GM19438 (cell line): ENCODE measurements around the gene CFAP77.

ENCODE experiments used
- ATAC-seq: cut with Tn5 transposase; IDR thresholded peaks from one replicate; pipeline ENCODE4 v1.9.1; 2021; ENCODE audit warnings: low read depth; ENCODE audit not compliant: unreplicated experiment

CFAP77 gene

DNA sequence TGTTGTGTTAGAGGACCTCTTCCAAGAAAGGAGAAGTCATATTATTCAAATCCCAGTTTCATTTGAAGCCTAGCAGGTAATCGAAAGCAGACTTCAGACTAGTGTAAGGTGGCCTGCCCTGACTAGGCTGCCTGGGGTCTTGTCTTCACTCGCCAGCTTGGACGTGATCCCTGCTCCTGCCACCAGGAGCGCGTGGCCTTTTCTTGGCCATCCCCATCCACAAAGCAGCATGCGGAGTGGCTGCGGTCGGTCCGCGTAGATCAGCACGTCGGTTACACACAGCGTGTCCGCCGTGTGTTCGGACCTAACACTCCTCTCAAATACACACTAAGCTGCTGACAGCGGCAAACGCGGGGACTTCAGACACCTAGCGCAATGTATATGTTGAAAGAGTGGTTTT, 37.3 kb downstream of the CFAP77 start:
- no peak for ATAC-seq

DNA sequence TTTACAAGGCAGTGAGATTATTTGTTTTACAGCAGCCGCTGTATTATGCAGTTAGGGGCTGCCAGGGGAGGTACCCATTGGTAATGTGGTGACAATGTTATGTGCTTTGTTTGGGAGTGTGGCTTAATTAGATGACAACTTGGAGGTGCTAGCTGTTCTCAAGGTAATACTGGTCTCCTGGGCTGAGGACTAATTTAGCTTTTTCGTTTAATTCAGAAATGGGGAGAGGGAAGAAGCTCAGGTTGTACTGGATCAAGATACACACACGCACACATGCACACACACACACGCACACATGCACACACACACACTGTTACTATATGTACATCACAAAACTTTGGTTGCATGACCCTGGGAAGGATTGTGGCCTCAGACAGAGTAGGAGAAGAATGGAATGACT, 37.9 kb downstream of the CFAP77 start:
- no peak for ATAC-seq

DNA sequence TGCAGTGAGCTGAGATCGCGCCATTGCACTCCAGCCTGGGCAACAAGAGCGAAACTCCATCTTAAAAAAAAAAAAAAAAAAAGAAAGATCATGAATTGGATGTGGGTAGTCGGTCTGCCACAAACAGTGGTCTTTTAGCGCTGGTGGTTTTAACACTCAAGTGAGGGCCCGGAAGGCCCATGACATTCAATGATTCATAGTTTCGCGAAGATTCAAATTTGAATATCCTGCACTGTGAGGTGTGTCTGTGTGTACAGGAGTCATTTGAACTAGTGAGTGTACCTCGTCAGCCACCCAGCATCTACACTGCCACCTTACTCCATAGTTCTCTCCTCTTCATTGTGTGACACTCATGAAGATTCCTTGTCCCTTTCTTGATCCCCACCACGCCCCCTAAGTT, 41.3 kb downstream of the CFAP77 start:
- ATAC-seq = no peak

DNA sequence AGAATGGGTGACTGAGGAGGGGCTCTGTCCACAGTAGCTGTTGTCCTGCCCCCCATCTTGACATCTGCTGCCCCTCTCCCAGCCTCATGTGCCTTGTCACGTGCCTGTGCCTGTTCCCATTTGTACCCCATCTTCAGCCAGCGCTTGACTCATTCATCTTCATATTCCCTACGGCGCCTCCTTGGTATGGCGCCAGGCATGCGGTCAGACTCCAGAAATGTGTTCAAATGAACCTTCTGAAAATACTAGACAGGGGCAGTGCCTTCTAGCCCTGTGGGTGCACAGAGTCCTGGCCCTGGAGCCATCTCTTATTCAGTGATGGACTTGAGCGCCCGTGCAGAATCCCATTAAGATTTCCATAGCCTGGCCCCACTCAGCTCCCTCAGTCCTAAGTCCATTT, 46.2 kb downstream of the CFAP77 start:
- ATAC-seq = no peak

DNA sequence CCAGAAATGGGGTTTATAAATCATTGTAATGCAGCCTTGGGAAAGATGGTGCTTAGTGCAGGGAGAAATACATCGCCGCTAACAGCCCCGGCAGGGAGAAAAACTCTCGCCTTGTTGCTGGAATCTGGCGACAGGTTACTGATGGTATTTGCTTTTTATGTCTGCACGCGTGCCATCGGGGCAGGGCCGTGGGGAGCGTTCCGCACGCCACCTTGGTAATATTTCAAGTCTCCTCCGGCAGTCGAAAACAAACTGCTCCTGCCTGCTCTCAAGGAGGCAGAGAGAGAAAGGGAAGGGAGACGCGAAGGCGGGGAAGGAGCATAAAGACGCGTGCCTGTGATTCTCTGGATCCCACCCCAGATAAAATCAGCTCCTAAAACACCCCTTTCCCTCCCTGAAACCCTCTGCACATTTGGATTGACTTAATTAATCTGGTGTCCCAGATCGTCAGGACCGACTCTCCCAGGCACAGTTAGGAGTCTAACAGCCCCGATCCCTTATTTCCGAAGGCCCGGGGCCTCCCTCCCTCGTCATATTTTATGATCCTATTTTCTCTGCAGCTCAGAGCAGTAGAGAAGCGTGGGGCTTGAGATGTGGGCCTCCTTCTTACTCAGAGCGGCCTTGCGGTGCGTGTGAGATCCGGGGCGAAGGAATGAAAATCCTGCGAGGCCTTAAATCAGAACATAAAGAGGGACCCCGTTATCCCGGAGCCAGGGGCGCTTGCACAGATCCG, 47.7 kb downstream of the CFAP77 start:
- ATAC-seq = no peak

DNA sequence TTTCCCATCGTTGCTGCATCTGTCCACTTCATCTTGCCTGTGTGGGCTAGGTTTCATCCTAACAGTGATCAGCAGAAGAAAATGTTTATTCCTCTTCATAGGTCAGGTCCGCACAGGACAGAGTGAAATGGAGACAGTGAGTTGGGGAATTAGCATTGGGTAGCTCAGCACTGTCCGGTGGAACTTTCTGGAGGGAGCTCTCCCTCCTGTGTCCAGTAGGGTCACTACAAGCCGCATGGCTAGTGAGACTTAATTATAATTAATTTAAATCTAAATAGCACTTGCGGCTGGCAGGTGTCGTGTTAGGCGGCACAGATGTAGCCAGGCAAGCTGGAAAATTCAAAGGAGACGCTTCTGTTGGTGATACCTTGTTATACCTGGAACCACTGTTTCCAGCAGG, 48.4 kb downstream of the CFAP77 start:
- no peak for ATAC-seq

DNA sequence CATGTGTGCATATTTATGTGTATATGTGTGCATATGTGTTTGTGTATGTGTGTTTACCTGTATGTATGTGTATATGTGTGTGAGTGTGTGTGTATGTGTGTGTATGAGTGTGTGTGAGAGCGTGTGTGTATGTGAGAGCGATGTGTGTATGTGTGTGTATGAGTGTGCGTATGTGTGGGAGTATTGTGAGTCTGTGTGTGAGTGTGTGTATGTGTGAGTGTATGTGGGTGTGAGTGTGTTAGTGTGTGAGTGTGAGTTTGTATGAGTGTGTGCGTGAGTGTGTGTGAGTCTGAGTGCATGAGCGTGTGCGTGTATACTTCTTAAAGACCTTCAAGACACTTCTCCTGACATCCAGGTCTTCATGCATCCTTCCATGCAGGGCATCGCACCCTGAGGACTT, 49.6 kb downstream of the CFAP77 start:
- ATAC-seq = no peak

DNA sequence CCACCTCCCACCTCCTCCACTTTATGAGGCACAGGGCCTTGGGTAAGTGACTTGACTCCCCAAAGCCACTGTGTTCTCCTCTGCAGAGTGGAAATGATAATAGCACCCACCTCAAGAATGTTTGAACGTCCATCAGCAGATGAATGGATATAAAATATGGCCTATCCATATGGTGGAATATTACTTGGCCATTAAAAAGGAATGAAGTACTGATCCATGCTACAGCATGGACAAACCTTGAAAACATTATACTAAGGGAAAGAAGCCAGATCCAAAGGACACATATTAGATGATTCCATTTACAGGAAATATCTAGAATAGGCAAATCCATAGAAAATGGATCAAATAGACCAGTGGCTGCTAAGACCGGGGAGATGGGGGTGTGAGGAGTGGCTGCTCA, 50.2 kb downstream of the CFAP77 start:
- no peak for ATAC-seq

DNA sequence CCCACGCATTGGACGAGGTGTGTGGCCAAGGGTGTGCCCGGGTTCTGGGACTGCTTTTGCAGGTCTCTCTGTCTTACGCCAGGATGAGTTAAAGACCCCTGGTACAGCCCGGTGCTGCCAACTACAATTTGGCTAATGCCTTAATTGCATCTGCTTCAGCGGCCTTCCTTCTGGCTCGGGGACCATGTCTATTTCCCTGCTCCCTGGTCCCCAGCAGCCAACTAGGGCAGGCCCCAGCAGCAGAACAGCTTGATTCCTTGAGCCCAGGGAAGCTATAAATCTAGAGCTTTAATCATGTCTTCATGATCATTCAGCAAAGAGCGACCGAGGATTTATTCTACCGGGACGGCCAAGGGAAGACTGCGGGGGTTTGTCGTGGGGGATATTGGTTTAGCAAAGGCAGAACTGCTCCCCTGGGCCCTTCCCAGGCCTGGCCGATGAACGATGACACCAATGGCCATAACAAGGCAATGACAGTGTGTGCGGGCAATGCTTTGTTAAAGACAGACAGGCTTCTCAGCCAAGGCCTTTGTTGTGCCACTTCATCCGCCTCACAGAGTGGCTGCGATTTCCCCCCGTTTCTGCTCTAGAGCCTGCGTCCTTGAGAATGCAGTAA, 51.4 kb downstream of the CFAP77 start:
- ATAC-seq = no peak

DNA sequence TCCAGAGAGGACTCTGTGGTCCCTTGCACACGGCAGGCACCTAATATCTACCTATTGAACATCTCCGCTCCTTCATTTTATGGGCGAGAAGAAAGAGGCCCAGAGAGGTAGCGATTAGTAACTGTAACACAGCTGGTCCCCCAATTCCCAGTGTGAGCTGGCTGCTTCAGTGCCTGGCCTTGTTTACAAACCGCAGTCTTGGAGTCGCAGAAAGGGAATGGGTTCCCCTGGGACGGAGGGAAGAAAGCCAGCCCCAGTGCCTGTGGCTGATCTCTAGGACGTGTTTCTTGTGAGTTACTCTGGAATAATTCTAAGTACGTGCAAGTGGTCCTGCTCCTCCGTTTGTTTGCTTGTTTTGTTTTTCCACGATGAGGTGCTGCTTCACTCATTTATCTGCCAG, 52.0 kb downstream of the CFAP77 start:
- ATAC-seq = no peak

DNA sequence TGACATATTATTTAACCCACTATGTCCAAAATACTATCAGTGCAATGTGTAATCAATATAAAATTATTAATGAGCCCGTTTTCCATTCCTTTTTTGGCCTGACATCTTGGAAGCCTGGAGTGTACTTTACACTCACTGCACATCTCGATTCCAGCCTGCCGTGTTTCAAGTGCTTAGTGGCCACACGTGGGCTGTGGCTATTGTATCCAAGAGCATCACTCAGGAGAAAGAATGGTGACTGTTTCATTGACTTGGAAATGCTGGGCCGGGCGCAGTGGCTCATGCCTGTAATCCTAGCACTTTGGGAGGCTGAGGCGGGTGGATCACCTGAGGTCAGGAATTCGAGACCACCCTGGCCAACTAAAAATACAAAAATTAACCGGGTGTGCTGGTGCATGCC, 54.5 kb downstream of the CFAP77 start:
- ATAC-seq = no peak

DNA sequence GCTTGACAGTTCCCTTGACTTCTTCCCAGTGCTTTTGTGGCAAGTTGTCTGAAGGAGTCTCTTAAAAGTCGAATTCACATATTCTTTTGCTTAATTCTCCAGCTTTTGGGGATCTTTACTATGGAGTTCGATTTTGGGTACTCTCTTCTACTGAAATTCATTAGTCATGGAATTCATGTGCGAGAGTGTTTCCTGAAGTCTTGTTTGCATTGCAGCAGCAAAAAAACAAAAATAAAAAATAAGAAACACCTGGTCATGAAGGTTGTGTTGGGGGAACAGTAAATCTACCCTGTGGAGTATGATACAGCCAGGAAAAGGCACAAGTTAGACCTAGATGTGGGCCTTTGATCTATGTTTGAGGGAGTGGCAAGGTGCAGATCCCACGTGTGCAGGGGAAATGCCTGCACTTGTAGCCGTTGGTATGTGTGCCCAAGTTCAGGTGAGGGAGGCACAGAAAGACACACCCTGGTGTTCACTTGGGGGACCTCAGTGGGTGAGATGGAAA, 55.2 kb downstream of the CFAP77 start:
- ATAC-seq = no peak

DNA sequence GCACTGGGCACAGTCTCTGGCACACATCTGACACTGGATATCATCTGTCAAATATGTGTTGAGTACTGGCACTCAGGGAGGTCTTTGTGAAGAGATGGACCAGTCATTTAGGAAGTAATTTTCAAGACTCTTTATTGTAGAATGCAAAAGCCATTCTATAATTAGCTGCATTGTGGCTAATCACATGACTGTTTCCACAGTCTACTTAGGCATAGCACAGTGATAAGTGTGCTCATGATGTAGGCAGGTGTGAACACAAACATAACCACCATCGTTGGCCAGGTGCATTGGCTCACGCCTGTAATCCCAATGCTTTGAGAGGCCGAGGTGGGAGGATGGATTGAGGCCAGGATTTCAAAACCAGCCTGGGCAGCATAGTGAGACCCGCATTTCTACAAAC, 62.2 kb downstream of the CFAP77 start:
- no peak for ATAC-seq

DNA sequence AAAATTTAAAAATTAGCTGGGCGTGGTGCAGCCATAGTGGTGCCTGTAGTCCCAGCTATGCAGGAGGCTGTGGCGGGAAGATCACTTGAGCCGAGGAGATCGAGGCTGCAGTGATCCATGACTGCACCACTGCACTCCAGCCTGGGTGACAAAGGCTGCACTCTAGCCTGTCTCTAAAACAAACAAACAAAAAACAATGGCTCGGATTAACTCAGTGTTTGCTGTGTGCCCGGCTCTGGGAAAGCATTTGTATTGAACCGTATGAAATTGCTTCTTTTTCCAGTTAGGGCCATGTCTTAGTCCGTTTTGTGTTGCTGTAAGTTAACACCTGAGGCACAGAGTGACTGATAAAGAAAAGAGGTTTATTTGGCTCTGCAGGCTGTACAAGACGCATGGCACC, 62.6 kb downstream of the CFAP77 start:
- no peak for ATAC-seq

DNA sequence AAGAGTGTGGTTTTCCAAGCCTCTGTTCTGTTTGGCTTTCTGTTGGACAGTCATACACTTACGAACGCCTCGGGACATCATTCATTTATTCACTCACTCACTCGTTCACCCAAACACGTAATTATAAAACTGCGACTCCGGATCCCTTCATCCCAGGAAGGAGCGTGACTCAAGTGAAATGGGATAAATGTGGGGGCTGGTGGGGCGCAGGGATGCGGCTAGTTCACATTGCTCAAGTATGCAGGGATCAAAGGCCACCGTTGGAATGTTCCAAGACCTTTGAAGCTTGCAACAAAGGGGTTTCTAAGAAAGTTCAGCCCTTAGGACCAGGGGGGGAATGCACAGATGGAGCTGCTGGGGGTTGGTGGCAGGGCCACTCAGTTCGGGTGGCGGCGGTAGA, 64.2 kb downstream of the CFAP77 start:
- ATAC-seq = no peak

DNA sequence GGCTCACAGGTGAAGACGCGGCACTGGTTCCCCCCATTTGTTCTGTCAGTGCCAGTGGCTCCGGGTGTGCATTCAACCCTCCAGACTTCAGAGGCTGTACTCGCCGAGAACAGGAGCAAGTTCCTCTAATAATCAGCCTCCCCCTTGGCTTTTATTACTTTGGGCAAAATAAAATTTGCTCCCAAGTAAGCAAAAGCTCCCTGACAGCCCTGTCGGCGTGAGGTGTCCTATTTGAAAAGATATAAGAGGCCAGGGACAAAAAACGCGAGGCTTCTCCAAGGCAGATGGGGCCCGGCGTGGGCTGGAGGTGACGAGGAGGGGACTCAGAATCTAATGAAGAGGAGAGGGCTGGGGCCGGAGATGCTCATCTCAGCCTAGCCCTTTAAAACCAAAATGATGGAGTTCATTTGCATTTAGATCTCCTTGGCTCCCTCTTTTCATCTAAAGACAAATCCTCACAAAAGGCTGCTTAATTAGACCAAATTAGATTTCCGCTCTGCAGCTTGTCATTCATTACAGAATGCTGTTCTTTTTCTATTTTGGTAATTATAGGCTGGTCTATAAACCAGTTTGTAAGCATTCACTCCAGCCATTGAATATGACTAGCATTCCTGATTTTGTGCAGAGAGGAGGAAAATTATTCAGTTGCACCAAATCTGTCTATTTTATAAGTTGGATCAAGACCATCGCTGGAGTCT, 68.5 kb downstream of the CFAP77 start:
- no peak for ATAC-seq

DNA sequence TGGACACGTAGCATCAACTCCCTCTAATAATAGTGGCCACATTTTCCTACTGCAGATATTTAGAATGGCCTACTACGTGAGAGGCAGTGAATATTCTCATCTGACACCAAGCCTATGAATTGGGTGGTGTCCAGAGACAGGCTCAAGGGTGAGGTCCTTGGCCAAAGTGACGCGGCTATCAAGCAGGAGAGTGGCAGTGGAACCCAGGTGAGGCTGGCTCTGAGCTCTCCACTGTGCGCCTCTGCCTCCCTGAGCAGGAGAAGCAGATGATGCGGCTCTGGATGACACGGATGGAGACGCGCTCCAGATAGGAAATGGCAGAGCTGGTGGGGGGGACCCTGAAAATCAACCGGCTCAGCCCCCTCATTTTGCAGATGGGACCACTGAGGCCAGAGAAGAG, 69.7 kb downstream of the CFAP77 start:
- ATAC-seq = no peak

DNA sequence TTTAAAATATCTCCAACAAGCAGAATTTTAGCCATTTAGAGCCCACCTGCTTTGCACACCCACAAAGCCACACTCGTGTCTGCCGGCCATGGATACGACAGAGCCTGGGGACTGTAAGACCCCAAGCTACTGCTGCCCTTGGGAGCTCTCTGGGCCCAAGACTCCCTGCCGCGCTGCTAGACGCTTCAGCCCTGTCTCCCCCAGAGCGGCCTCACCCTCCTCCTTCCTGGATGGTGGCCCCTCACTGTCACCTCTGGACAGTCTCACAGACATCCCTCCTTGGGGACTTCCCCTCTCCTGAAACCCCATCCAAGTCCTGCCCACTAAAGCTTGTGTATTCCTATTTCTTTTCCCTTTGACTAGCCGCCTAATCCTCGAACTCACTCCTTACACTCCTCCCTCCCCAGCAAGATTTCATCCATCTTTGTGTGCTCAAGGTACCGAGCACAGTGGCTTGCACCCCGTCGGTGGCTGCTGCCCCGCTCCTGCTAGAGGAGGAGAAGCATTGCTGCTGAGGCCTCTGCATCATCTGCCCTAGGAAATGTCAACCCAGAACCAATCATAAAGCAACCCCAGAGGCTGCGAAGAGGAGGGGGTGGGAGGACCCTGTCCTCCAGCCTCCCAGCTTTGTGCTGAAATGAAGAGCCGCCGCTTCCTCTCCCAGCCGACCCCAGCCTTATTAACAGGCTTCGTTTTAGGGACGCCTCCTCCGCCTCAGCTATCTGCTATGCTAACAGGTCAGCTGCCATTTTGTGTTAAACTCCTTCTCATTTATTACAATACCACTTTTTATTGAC, 71.2 kb downstream of the CFAP77 start:
- ATAC-seq = no peak

DNA sequence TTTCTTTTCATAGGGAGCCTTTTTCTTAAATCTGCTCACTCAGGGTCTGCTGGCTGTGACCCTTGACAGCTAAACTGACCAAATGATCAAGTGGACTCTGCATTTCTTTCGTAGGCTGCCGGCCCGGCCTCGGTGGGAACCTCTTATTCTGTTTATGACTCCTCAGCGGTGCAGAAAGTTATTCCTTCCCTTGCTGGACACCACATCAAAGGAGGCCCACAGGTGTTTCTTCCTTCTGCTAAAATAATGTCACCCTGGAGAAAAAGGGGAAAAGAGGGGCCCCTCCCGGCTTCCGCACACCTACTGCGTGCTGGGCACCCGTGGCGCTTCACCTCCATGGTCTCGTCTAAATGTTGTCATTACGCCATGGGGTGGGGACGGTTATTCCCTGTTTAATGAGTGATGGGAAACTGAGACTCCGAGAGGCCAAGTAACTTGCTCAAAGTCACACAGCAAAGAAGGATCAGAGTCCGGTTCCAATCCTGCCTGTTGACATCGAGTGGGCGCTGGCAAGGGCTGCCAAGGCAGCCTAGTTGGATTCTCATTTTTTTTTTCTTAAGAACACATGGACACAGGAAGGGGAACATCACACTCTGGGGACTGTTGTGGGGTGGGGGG, 72.3 kb downstream of the CFAP77 start:
- ATAC-seq = no peak

DNA sequence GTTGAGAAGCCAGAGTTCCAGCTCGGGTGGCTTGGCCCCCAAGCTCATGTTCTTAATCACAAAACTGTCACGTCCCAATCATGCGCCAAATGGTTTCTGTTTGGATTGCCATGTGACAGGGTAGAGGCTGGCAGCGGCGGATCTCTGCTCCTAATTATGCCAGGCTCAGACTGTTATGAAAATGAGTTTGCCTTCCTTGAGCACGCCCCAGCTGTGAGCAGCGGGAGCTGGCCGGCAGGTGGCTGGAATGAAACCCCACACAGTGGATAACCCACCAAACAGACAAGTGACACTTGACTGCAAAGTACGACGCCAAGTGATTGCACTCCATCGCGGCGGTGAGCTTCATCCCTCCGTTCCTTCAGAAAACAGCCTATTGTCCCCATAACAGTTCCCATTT, 75.4 kb downstream of the CFAP77 start:
- no peak for ATAC-seq
